WERI-Rb-1 (cell line): ENCODE results near the gene MYLK2.

Source experiments
- DNase-seq: peaks from one replicate; pipeline ENCODE4 v3.0.0-alpha.2; 2020
- H3K27ac ChIP-seq: fragments of 250-450 bp; sonication (Bioruptor Pico); 2 replicates; pipeline ENCODE4 v1.5.1; 2020; ENCODE audit warnings: mild to moderate bottlenecking, moderate library complexity
- H3K27me3 ChIP-seq: fragments of 250-450 bp; sonication (Bioruptor Pico); 2 replicates; pipeline ENCODE4 v1.5.1; 2021; ENCODE audit warnings: mild to moderate bottlenecking, low read depth, moderate library complexity; ENCODE audit not compliant: insufficient read depth, severe bottlenecking
- H3K36me3 ChIP-seq: fragments of 250-450 bp; sonication (Bioruptor Pico); 2 replicates; pipeline ENCODE4 v1.5.1; 2020; ENCODE audit warnings: mild to moderate bottlenecking, moderate library complexity
- H3K4me3 ChIP-seq: 2 replicates; pipeline ENCODE4 v1.5.1; 2011; ENCODE audit warnings: low read depth, mild to moderate bottlenecking, control low read depth, low read length
- H3K9me3 ChIP-seq: fragments of 250-450 bp; sonication (Bioruptor Pico); 2 replicates; pipeline ENCODE4 v1.5.1; 2021; ENCODE audit warnings: mild to moderate bottlenecking, moderate library complexity; ENCODE audit not compliant: severe bottlenecking
- CTCF ChIP-seq: IDR thresholded peaks from 2 replicates; pipeline ENCODE4 v1.5.1; 2011; ENCODE audit warnings: low read depth, mild to moderate bottlenecking, control low read depth, inconsistent platforms, low read length

Gene MYLK2

GRCh38 chr20:31843881-31844280 lies 24.7 kb downstream of the MYLK2 start:
- no peak for DNase-seq
- Histone ChIP-seq H3K9me3 (no peaks in the 10 kb centered on the region), H3K4me3 (no peak overlapping the region), H3K36me3 (no peaks in the 10 kb centered on the region), H3K27me3 (no peaks in the 10 kb centered on the region), H3K27ac (no peak overlapping the region)
- TF ChIP-seq CTCF, result no peak

GRCh38 chr20:31844737-31845299 lies 25.7 kb downstream of the MYLK2 start:
- no peak for DNase-seq
- Histone ChIP-seq H3K4me3 (no peak overlapping the region), H3K9me3 (no peaks in the 10 kb centered on the region), H3K27me3 (no peaks in the 10 kb centered on the region), H3K36me3 (no peaks in the 10 kb centered on the region), H3K27ac (no peak overlapping the region)
- no peak for TF ChIP-seq CTCF

- Histone ChIP-seq H3K36me3 (no peaks in the 10 kb centered on the region), H3K4me3 (no peak within 1 kb of the TSS), H3K9me3 (no peaks in the 10 kb centered on the region), H3K27ac (no peak within 1 kb of the TSS), H3K27me3 (no peaks in the 10 kb centered on the region)
- TF ChIP-seq CTCF, result no peak
- no peak for DNase-seq
Observed at GRCh38 chr20:31845300-31845863, 26.2 kb downstream of the MYLK2 start, which contains the start of gene FOXS1. Gene FOXS1, minus strand, starts transcription at chr20:31845604. Its CDS starts 62 bp downstream, at chr20:31845542.

- Histone ChIP-seq H3K27me3 (no peaks in the 10 kb centered on the region), H3K27ac (no peak overlapping the region), H3K36me3 (no peaks in the 10 kb centered on the region), H3K4me3 (no peak overlapping the region), H3K9me3 (no peaks in the 10 kb centered on the region)
- no peak for DNase-seq
- no peak for TF ChIP-seq CTCF
Observed at GRCh38 chr20:31846793-31847138, 27.6 kb downstream of the MYLK2 start.

GRCh38 chr20:31848088-31848999 lies 29.2 kb downstream of the MYLK2 start:
- no peak overlapping the region for H3K27ac ChIP-seq
- H3K4me3 ChIP-seq, result no peak overlapping the region
- H3K36me3 ChIP-seq, result no peaks in the 10 kb centered on the region
- no peaks in the 10 kb centered on the region for H3K9me3 ChIP-seq
- DNase-seq, result no peak
- no peak for TF ChIP-seq CTCF
- no peaks in the 10 kb centered on the region for H3K27me3 ChIP-seq
